Measurements from ENCODE around the gene PDE2A. TPM values are rescaled to one million over a fixed set of nuclear protein-coding genes. Genes with fewer than 3 reads are reported as not detected.

Gene PDE2A
- total RNA-seq, 5 donors from 2014 or later (not counting 1 experiment from before 2014, with no cell fraction given), result 1.1 to 6.1 (median 1.7) TPM

- Mint-ChIP-seq H3K4me1 (peaks cover 34 to 40% (median 37%) of the 10 kb centered on the region in 3 donors), H3K27ac (no peak overlapping the region), H3K36me3 (peaks cover 10% of the 10 kb centered on the region), H3K27me3 (peaks cover 41 to 44% of the 10 kb centered on the region in 2 donors), H3K9me3 (no peaks in the 10 kb centered on the region), H3K4me3 (peak overlapping the region in 1 of 3 donors; percentile 80)
- no peak for DNase-seq
- H3K36me3 ChIP-seq (ENCODE audit: control insufficient read depth in 2 of 2, extremely low read depth in 1 of 2, insufficient read depth in 1 of 2, low read length in 1 of 2), result no peaks in the 10 kb centered on the region
- no peaks in the 10 kb centered on the region for H3K9me3 ChIP-seq
- ChIA-PET CTCF (interaction anchor here (0.7 to 1.3 kb wide), 6 partner anchors 49 to 556 kb away, joined by 3 to 5 read pairs (median 3); partner anchors contain the start of gene FCHSD2 (in 1 of the 2)), POLR2A (no interaction called here)
- no peak for ATAC-seq (replicated peaks in 1 of 4)
- peaks cover 3 to 36% of the 10 kb centered on the region in 2 experiments for H3K4me1 ChIP-seq (ENCODE audit: control insufficient read depth in 1 of 2, extremely low read depth in 1 of 2, insufficient read depth in 2 of 2, low read length in 2 of 2)
- H3K27me3 ChIP-seq (replicated peaks in 1 of 2; ENCODE audit: control insufficient read depth in 2 of 2, extremely low read depth in 1 of 2, insufficient read depth in 2 of 2, low read length in 1 of 2), result peaks cover 2 to 65% of the 10 kb centered on the region in 2 experiments
- no peak overlapping the region for H3K4me3 ChIP-seq (ENCODE audit: control insufficient read depth in 1 of 2, extremely low read depth in 1 of 2, low read length in 1 of 2)
- H3K27ac ChIP-seq (ENCODE audit: low read length), result no peak overlapping the region
- WGBS (ENCODE audit: insufficient coverage), result 83% methylated on average over 3 of the region's 7 CpGs
Measured at GRCh38 chr11:72586321-72587090, 87.7 kb downstream of the PDE2A start.

GRCh38 chr11:72585762-72586311, 88.4 kb downstream of the PDE2A start:
- DNase-seq, result peak; percentile 37 to 86 (median 58)
- peaks cover 0 to 59% of the 10 kb centered on the region in 2 experiments for H3K27me3 ChIP-seq (replicated peaks in 1 of 2; ENCODE audit: control insufficient read depth in 2 of 2, extremely low read depth in 1 of 2, insufficient read depth in 2 of 2, low read length in 1 of 2)
- no peaks in the 10 kb centered on the region for H3K9me3 Mint-ChIP-seq
- peak overlapping the region in 1 of 2 donors; percentile 55 for H3K4me3 ChIP-seq (ENCODE audit: control insufficient read depth in 1 of 2, extremely low read depth in 1 of 2, low read length in 1 of 2)
- peaks cover 10% of the 10 kb centered on the region for H3K36me3 Mint-ChIP-seq
- ChIA-PET POLR2A (no interaction called here), CTCF (interaction anchor here (0.6 to 1.3 kb wide), 4 partner anchors 58 to 556 kb away, joined by 3 to 5 read pairs (median 3); partner anchors contain the start of gene FCHSD2 (in 1 of the 2))
- H3K4me3 Mint-ChIP-seq, result peak overlapping the region; percentile 80 to 91 (median 81)
- 7% methylated on average over 11 of the region's 15 CpGs for whole genome bisulfite sequencing (ENCODE audit: insufficient coverage)
- no peaks in the 10 kb centered on the region for H3K36me3 ChIP-seq (ENCODE audit: control insufficient read depth in 2 of 2, extremely low read depth in 1 of 2, insufficient read depth in 1 of 2, low read length in 1 of 2)
- ATAC-seq (replicated peaks in 1 of 4), result peak; percentile 71 to 78 (median 74)
- H3K4me1 ChIP-seq (ENCODE audit: control insufficient read depth in 1 of 2, extremely low read depth in 1 of 2, insufficient read depth in 2 of 2, low read length in 2 of 2), result peaks cover 3 to 36% of the 10 kb centered on the region in 2 experiments
- peak overlapping the region in 1 of 2 donors; percentile 28 for H3K27ac Mint-ChIP-seq
- H3K9me3 ChIP-seq, result no peaks in the 10 kb centered on the region
- peaks cover 27 to 33% (median 30%) of the 10 kb centered on the region in 3 donors for H3K4me1 Mint-ChIP-seq
- peaks cover 34 to 37% of the 10 kb centered on the region in 2 donors for H3K27me3 Mint-ChIP-seq
- H3K27ac ChIP-seq (ENCODE audit: low read length), result no peak overlapping the region

- Histone ChIP-seq H3K27ac (ENCODE audit: low read length) (no peak overlapping the region), H3K4me3 (ENCODE audit: control insufficient read depth in 1 of 2, extremely low read depth in 1 of 2, low read length in 1 of 2) (peak overlapping the region; percentile 33 to 55), H3K27me3 (replicated peaks in 1 of 2; ENCODE audit: control insufficient read depth in 2 of 2, extremely low read depth in 1 of 2, insufficient read depth in 2 of 2, low read length in 1 of 2) (peaks cover 0 to 52% of the 10 kb centered on the region in 2 experiments), H3K4me1 (ENCODE audit: control insufficient read depth in 1 of 2, extremely low read depth in 1 of 2, insufficient read depth in 2 of 2, low read length in 2 of 2) (peaks cover 3 to 29% of the 10 kb centered on the region in 2 experiments), H3K9me3 (no peaks in the 10 kb centered on the region), H3K36me3 (ENCODE audit: control insufficient read depth in 2 of 2, extremely low read depth in 1 of 2, insufficient read depth in 1 of 2, low read length in 1 of 2) (no peaks in the 10 kb centered on the region)
- Mint-ChIP-seq H3K27me3 (peaks cover 31 to 34% of the 10 kb centered on the region in 2 donors), H3K4me3 (peak overlapping the region; percentile 80 to 91 (median 81)), H3K27ac (peak overlapping the region; percentile 56 to 62), H3K36me3 (peaks cover 10% of the 10 kb centered on the region), H3K9me3 (no peaks in the 10 kb centered on the region), H3K4me1 (peaks cover 23 to 30% (median 27%) of the 10 kb centered on the region in 3 donors)
- peak in 2 of 4 experiments; percentile 2 to 13 for ATAC-seq (replicated peaks in 1 of 4)
- ChIA-PET CTCF (interaction anchor here in 1 of 2 donors (0.6 kb wide), 1 partner anchor 114 kb away, joined by 3 read pairs; no protein-coding TSS in a partner anchor), POLR2A (no interaction called here)
- DNase-seq, result peak in 3 of 35 experiments; percentile 4 to 21 (median 19)
- WGBS (ENCODE audit: insufficient coverage), result 9% methylated on average over 9 of the region's 12 CpGs
Measured at GRCh38 chr11:72584939-72585597, 89.2 kb downstream of the PDE2A start.

GRCh38 chr11:72584293-72584938, 89.8 kb downstream of the PDE2A start:
- Mint-ChIP-seq H3K4me3 (peak overlapping the region; percentile 80 to 91 (median 81)), H3K4me1 (peaks cover 17 to 24% (median 21%) of the 10 kb centered on the region in 3 donors), H3K9me3 (no peaks in the 10 kb centered on the region), H3K27ac (peak overlapping the region; percentile 56 to 75), H3K36me3 (peaks cover 10% of the 10 kb centered on the region), H3K27me3 (peaks cover 25 to 28% of the 10 kb centered on the region in 2 donors)
- H3K4me3 ChIP-seq (ENCODE audit: control insufficient read depth in 1 of 2, extremely low read depth in 1 of 2, low read length in 1 of 2), result peak overlapping the region; percentile 33 to 55
- peaks cover 0 to 45% of the 10 kb centered on the region in 2 experiments for H3K27me3 ChIP-seq (replicated peaks in 1 of 2; ENCODE audit: control insufficient read depth in 2 of 2, extremely low read depth in 1 of 2, insufficient read depth in 2 of 2, low read length in 1 of 2)
- no peaks in the 10 kb centered on the region for H3K36me3 ChIP-seq (ENCODE audit: control insufficient read depth in 2 of 2, extremely low read depth in 1 of 2, insufficient read depth in 1 of 2, low read length in 1 of 2)
- H3K4me1 ChIP-seq (ENCODE audit: control insufficient read depth in 1 of 2, extremely low read depth in 1 of 2, insufficient read depth in 2 of 2, low read length in 2 of 2), result peaks cover 3 to 23% of the 10 kb centered on the region in 2 experiments
- DNase-seq (peak; percentile 29 to 68 (median 52)), ATAC-seq (replicated peaks in 1 of 4) (peak; percentile 56 to 75 (median 71))
- ChIA-PET POLR2A (no interaction called here), CTCF (no interaction called here)
- H3K27ac ChIP-seq (ENCODE audit: low read length), result no peak overlapping the region
- no peaks in the 10 kb centered on the region for H3K9me3 ChIP-seq
- 1% methylated on average over 36 of the region's 59 CpGs for WGBS (ENCODE audit: insufficient coverage)

GRCh38 chr11:72583616-72584292, 90.5 kb downstream of the PDE2A start:
- H3K36me3 Mint-ChIP-seq, result peaks cover 10% of the 10 kb centered on the region
- H3K4me3 Mint-ChIP-seq, result peak overlapping the region; percentile 42 to 80 (median 59)
- ChIA-PET POLR2A (no interaction called here), CTCF (no interaction called here)
- ATAC-seq (replicated peaks in 1 of 4) (no peak), DNase-seq (no peak)
- Histone ChIP-seq H3K9me3 (no peaks in the 10 kb centered on the region), H3K36me3 (ENCODE audit: control insufficient read depth in 2 of 2, extremely low read depth in 1 of 2, insufficient read depth in 1 of 2, low read length in 1 of 2) (no peaks in the 10 kb centered on the region), H3K27me3 (replicated peaks in 1 of 2; ENCODE audit: control insufficient read depth in 2 of 2, extremely low read depth in 1 of 2, insufficient read depth in 2 of 2, low read length in 1 of 2) (peaks cover 0 to 39% of the 10 kb centered on the region in 2 experiments), H3K27ac (ENCODE audit: low read length) (no peak overlapping the region), H3K4me1 (ENCODE audit: control insufficient read depth in 1 of 2, extremely low read depth in 1 of 2, insufficient read depth in 2 of 2, low read length in 2 of 2) (peaks cover 3 to 23% of the 10 kb centered on the region in 2 experiments), H3K4me3 (ENCODE audit: control insufficient read depth in 1 of 2, extremely low read depth in 1 of 2, low read length in 1 of 2) (peak overlapping the region in 1 of 2 donors; percentile 55)
- peaks cover 18 to 23% of the 10 kb centered on the region in 2 donors for H3K27me3 Mint-ChIP-seq
- no peaks in the 10 kb centered on the region for H3K9me3 Mint-ChIP-seq
- peaks cover 16 to 21% (median 19%) of the 10 kb centered on the region in 3 donors for H3K4me1 Mint-ChIP-seq
- WGBS (ENCODE audit: insufficient coverage), result 94% methylated on average over 6 of the region's 22 CpGs
- peak overlapping the region in 1 of 2 donors; percentile 29 for H3K27ac Mint-ChIP-seq
